Stimulated activated CD4-positive, alpha-beta T cell treated with anti-CD3 and anti-CD28 coated beads, Interleukin-12 subunit alpha, Interleukin-12 subunit beta, amount 100 ng/mL, for 48 hours (primary cell): ENCODE results near the gene TSR3.
A peak's percentile ranks its signal among the peaks of the same experiment; 100 is the strongest.
"Not testable (repeated sequence)": the region's sequence is repeated elsewhere in the genome, so short reads cannot be mapped to it uniquely, and the experiment has no call there.

Experiments
- DNase-seq, 3 donors: peaks; one replicate each; pipeline ENCODE4 v3.0.0-alpha.2; 2020; ENCODE audit warnings: low read depth in 2 of 3, low spot score in 1 of 3

The TSR3 gene

DNA sequence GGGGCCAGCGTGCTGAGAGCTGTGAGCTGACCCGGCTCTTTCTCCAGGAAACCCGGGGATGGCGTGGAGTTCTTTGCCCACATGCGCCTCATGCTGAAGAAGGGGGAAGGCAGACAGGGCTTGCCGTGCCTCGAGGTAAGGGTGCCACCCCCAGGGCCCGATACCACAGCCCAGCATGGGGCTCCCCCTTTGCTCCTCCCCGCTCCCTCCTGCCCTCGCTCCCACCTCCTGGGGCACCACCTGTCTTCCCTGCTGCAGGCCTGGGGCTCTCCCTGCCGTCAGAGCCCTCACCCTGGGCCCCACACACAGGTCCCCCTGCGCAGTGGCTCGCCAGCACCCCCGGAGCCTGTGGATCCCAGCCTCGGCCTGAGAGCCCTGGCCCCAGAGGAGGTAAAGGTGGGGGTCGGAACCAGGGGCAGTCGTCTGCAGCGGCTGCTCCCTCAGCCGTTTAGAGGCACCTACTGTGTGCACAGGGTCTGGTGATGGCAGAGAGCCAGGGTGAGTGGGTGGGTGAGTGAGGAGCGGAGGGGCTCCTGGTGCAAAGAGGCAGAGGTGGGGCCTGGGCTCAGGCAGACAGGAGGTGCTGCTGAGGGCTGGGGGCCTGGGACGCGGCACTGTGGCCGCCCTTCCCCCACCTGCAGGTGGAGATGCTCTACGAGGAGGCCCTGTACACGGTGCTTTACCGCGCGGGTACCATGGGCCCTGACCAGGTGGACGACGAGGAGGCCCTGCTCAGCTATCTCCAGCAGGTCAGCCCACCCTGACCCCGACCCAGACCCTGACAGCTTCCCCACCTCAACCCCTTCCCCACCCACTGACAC is 12.6 kb downstream of the TSR3 start:
- DNase-seq: no peak

DNA sequence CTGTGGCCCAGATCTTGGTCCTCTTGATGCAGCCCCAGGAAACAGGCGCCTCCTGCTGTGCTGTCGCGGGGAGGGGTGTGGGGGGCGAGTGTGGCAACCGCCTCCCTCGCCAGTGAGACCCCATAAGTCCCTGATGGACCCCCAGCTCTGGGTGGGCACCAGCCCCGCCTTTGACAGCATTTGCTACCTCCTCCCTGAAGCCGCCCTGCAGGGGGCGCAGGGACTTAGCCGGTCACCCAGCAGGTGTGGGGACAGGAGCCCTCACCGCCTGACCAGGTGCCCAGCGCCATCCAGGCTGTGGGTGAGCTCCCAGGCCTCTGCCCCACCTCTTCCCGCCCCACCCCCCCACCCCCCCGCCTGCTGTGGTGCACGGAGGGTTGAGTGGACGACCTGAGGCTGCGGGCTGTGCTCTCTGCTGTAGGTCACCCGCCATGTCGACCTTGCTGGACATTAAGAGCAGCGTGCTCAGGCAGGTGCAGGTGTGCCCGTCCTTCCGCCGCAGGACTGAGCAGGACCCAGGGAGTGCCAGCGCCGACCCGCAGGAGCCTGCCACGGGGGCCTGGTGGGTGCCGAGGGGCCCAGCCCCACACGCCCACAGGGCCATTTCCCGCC is 13.5 kb downstream of the TSR3 start:
- DNase-seq: no peak

DNA sequence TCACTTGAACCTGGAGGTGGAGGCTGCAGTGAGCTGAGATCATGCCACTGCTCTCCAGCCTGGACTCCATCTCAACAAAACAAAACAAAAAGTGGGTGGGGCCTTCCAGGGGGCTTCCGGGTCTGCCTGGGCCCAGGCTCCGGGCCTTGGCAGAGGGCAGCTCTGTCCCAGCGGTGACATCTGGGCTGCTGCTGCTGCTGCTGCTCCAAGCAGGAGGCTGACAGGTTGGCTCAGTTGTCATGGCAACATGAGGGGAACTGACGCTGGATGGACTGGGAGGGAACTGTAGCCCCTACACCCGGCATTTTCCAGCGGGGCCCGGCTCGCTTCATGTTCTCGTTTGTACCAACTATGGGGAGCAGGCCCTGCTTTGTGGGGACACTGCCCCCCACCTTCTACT is 14.2 kb downstream of the TSR3 start:
- DNase-seq: no peak

DNA sequence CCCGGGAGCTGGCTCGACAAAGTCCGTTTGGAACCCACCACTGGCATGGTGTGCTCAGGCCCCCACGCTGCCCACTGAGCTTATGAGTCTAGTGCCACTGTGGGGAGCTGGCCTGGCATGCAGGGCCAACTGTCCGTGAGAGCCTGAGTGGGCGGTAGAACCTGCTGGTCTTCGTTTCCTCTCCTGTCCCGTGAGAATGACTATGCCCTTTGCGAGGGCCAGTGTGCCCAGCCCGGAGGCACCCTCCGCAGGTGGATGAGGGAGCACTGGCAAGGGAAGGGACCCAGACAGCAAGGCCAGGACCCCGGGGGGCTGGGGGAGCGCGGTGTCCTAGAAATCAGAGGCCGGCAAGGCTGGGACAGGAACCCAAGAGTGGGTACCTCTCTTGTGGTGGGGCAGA is 15.1 kb downstream of the TSR3 start:
- no peak for DNase-seq

DNA sequence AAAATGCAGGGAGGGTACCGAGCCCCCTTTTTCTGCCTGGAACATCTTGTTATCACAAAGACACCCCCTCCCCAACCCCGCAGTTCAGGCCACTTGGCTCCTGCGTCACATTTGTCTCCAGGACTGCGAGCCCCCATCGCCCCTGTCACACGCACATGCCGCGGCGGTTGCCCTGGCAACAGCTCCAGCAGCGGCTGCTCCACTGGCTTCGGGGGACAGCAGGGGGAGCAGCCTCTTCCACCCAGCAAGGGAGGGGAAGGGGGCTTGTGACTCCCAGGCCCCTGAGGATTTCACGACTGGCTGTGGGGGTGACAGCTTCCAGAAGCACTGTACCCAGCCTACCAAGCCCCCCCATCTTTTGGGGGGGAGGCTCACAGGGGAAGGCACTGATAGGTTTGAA is 15.7 kb downstream of the TSR3 start:
- no peak for DNase-seq

DNA sequence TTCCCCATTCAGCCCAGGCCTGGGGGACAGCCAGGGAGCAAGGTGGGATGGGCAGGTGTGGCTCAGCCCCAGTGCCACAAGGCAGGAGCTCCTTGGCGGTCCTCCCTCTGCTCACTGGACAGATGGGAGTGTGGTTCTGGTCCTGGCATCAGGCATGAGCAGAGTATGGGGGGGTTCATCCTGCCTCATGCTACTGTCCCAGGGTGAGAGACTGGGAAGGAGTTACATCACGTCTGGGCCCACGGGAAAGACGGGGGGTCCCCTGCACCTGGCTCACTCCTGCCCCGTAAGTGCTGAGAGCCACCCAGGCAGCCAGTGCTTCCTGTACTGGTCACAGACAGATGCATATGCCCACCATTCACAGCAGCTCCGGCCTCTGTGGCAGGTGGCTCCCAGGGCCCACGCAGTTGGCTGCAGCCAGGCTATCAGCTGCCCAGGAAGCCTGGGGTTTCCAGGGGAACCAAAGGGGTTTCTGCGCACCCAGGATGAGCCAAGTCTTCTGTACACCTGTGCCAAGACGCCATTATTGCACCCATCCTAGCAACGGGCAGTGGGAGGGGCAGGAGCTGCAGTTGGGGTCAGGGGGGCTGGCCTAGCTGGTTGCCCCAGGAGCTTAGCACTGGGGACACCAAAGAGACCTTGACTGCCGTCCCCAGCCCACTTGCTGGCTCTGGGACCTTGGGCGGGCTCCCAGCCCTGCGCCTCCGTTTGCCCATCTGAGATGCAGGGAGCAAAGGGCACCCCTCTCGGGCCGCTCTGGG is 16.3 kb downstream of the TSR3 start:
- DNase-seq: no peak

DNA sequence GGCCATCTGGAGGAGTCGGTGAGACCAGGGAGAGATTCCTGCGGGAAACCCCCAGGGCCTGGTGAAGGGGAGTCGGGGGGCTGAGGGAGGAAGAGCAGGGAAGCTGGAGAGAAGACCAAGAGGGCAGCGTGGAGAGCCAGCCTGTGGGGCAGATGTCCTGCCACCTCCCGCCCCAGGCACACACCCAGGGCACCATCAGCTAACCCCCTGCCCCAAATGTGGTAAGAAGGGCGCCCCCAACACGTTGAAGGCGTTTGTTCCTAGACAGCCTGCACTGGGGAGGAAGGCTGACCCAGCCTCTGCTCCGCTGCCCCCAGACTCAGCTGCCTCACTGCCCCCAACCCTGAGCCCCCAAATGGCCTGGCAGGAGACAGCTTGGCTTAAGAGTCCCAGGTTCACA is 16.9 kb downstream of the TSR3 start:
- DNase-seq: no peak

DNA sequence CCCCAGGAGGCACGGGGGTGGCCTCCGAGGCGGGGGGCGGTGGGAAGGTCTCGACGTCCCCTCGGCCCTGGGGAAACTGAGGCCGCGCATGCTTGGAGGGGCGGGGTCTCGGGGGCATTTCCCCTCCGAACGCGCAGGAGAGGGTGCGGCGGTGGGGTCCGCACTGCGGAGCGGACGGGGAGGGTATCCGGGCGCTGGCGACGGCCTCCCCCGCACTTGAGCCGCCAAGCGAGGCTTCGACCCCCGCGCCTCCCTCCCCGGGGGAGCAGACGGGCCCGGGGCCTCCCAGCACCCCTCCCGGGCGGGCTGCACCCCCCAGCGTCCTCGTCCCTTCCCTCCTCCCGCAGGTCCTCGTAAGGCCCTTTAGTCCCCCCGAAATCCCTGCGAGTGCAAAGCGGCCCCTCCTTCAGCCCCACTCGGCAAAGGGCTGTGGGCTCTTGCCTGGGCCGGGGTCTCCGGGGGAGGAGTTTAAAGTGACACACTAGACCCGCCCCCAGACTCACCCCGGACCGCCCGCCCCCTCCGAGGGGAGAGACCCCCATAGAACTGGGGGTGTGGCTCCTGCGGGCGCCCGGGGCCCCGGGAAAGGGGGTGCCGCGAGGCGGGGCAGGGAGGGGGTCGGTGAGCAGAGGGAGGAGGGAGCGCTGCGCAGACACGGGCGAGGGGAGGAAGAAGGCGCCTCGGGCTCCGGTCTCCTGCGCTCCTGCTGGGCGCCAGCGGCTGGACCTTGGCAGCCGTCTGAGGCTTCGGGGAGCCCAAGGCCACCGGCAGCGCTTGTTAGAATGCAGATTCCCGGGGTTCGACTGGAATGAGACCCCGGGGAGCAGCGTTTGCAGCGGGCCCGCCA is 17.6 kb downstream of the TSR3 start:
- no peak for DNase-seq

DNA sequence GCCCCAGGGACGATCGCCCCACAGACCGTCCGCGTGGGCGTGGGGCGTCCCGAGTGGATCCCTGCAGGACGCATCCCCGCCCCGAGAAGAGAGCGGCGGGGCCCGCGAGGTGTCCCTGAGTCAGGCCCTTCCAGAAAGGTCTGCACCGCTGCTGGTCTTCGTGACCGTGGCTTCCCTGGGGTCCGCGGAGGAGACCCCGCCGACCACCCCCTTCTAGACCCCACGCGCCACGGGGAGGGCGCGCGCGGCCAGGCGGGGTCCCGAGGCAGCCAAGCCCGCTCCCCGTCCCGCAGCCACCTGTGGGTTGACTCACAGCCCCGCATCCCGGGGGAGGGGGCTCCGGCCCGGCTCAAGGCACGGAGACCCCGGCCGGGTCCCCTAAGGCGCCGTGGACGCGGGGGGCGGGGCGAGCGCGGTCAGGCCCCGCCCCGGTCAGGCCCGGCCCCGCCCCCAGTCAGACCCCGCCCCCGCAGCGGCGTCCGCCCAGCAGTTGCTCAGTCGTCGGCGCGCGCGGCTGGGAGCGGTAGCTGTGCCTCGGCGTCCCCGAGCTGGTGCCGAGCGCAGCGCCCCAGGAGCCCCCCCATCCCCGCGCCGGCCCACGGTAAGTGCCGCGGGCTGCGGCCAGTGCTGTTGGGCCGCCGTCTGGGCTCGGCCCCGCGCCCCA is 18.4 kb downstream of the TSR3 start, which contains the start of gene BAIAP3:
Gene BAIAP3 (plus strand): TSS at position 497 of the 664 bp plus-strand sequence. CDS start 4,905 bp downstream, outside the sequence.
- peak in 1 of 3 donors; percentile 41 for DNase-seq

DNA sequence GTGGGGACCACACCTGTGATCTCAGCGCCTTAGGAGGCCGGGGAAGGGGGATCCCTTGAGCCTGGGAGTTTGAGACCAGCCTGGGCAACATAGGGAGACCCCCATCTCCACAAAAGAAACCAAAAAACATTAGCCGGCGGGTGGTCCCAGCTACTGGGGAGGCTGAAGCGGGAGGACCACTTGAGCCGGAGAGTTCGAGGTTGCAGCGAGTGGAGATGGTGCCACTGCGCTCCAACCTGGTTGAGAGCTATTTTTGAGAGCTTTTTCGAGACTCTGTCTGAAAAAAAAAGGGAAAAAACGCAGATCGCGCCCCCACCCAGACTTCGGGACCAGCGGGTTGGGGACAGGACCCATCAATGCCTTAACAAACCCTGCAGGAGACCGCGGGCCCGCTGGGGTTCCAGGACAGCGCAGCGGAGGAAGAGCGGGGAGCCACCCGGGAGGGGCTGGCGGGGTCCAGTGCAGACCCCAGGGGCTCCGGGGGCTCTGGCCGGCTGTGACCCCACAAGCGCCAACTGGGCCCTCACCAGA is 19.0 kb downstream of the TSR3 start:
- no peak for DNase-seq

DNA sequence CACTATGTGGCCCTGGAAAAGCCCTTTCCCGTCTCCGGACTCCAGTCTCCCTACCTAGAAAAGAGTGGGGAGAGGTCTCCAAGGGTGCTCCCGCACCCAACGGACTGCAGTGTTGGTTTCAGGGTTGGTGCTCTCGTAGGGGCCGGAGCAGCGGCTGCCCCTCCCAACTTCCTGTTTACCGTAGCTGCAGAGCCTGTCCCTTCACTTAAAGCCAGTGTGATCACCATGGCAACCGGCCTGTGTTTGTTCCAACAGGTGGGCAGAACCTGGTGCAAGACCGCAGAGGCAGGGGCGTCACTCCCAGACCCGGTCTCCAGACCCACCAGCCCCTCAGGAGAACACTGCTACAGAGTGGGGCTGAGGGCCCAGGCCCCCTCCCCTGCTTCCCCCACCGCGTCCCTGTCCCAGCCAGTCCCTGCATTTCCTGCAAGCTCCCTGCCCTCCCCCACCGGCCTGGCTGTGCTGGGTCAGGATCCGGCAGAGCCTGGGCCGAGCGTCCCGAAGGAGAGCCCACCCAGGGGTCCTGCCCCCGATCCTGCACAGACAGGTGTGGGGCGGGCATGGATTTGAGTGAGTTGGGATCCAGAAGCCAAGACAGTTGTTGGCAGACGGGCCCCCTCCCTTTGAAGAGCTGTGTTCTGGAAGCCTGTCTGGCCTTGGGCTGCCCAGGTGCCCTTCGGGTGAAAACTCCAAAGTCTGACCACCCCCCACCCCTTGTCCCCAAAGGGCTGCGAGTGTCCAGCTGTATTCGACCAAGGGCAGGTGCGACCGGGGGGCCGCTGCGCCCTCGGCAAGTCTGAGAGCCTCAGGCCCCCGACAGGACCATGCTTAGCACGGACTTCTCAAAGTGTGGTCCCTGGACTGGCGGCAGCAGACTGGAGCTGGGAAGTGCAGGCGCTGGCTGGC is 19.7 kb downstream of the TSR3 start:
- DNase-seq: no peak

DNA sequence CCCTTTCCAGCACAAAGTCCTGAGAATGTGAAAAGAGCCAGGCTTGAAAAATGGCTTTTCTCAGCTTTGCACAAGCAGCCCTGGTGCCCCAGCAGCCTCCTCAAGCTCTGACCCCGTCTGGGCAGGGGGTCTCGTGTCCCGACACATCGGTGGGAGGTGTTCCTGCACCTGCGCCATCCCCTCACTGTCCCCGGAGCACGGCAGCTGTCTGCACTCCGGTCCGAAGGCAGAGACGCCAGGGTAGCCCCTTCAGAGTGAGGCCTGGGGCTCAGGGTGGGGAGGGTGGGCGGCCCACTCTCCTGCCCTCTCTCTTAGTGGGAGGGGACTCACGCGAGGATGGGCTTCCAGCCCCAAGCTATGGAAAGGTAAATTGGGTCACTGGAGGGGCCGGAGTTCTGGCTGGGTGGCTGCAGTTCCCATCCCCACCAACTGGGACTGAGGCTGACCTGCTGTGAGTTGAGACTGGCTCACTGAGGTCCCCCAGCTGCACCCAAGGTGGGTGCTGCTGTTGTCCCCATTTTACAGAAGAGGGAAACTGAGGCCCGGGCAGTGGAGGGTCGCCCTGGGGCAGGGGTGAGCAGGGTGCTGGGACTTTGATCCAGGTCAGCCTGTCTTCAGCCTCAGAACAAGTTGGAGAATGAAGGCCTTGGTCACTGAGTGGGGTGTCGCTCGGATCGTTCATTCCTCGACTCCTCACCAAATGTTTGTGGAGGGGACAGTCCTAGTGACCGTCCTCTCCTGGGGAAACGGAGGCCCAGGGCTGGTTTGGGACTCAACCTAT is 20.6 kb downstream of the TSR3 start:
- DNase-seq: no peak

DNA sequence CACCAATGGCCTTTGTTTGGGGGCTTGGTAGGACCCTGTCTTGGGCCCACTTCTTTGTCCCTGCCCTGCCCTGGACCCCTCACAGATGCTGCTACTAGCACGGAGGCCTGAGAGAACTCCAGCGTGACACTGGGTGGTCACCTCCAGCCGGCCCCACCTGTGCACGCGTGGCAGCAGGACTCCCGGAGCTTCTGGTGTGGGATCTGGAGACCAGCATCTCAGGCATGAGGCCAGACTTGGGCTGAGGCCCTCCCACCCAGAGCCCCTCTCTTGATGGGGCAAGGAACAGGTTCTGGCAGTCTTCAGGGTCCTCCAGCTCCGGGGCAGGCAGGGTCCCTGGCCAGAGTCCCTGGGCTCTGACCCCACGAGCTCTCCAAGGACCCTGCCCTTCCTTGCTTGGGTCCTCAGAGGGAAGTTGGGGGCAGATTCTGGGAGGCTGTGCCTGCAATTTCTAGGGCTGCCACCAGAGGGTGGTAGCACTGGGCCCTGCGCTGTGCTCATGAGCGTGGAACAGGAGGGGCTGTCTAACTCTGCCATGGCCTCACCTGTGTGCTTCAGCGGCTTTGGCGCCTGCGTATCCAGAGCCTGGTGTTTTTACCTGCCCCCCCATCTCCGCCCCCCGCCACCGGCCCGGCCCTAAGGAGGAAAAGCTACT is 21.3 kb downstream of the TSR3 start:
- DNase-seq: no peak

DNA sequence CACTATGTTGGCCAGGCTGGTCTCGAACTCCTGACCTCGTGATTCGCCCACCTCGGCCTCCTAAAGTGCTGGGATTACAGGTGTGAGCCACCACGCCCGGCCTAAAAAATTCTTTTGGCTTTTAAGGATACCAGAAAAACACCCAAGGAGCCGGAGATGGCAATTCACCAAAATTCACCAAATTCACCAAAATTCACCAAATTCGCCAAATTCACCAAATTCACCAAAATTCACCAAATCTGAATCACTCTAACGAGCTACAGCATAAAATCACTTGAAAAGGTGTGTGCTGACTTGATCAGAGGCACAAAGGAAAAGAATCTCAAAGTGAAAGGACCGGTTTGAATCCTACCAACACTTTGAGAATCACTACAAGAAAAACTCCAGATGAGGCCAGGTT is 22.7 kb downstream of the TSR3 start:
- not testable (repeated sequence) for DNase-seq

DNA sequence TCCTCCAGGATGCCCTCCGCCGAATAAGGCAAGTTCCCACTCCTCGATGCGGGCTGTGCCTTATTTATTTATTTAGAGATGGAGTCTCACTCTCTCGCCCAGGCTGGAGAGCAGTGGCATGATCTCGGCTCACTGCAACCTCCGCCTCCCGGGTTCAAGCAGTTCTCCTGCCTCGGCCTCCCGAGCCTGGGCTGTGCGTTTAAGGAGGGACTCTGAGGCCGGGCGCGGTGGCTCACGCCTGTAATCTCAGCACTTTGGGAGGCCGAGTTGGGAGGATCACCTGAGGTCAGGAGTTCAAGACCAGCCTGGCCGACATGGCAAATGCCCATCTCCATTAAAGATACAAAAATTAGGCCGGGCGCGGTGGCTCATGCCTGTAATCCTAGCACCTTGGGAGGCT is 23.5 kb downstream of the TSR3 start:
- not testable (repeated sequence) for DNase-seq

DNA sequence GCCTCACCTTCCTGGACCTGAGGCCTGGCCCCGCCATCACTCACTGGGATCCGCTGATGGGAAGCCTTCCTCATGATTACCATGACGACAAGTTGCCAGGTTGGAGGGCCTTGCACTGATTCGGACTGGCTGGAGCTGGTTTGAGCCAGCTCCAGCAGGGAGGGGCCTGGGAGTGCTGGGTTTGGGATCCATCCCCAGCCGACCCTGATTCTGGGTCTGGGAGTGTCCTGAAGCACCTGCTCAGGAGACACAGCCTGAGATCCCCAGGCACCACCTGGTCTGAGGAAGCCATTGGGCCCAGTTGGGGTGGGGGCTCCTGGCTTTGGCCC is 24.1 kb downstream of the TSR3 start:
- no peak for DNase-seq

DNA sequence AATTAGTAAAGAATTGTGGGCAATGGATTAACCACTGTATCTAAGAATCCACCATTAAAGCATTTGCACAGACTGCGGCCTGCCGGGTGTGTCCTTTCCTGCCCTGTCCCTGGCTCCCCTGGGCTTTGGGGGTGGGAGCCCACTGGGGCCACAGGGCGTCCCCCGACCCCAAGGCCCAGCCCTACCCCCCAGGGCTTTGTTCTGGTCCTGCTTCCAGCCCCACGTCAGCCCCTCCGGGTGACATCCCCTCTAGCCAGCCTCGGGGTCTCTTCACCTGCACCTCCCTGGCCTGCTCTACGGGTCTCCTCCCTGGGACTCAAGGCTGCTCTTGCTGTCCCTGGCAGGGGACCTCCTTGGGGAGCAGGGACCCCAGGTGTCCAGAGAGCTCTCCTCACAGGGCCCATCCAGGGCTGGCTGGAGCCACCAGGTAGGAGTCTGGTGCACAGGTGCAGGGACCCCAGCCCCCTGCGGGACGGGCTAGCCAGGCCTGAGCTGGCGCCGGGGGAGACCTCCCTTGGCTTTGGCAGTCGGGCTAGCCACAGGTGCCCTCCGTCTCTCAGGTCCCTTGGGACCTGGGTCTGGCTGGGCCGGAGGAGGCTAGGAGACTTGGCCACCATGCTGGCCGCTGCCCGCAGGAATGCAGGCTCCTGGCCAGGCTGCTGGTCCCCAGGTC is 24.6 kb downstream of the TSR3 start:
- DNase-seq: no peak

DNA sequence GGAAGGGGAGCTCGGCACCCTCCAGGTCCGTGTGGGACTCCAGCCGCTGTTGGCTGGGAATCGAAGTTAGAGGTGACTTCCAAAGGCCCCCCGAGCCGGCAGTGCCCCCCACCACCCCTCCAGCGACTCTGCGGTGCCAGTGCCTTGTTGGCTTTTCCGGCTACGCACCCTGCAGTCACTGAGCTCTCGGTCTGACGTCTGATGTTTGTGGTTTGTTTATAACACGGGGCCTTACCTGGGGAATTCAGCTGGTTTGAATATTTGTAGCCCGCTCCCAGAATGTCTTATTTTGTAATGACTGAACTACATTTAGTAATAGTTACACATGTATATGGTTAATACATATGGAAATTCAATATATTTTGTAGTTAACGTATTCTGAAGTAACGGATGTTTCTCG is 25.3 kb downstream of the TSR3 start:
- DNase-seq: no peak
